Subcutaneous adipose tissue (tissue), 4 donors: ENCODE data around the gene SLC5A12. TPM values are rescaled to one million over a fixed set of nuclear protein-coding genes. Genes with fewer than 3 reads are reported as not detected.

Experiments used
- CTCF ChIP-seq: fragments of 450-650 bp; IDR thresholded peaks from one replicate; pipeline ENCODE4 v1.5.1; 2016; ENCODE audit warnings: low read depth, mild to moderate bottlenecking, control low read depth, antibody characterized with exemption, moderate library complexity
- total RNA-seq, 4 donors: library from RNA; depleted of rRNA; stranded (reverse); fragments of >200 nt; gene quantifications; one replicate each; pipeline ENCODE4 v1.1.0, GENCODE V29; 2016

The SLC5A12 gene
- total RNA-seq, 4 donors from 2014 or later, result not detected

GRCh38 chr11:26719998-26720397, 1.9 kb downstream of the SLC5A12 start:
- TF ChIP-seq CTCF, result no peak

GRCh38 chr11:26719289-26719973, 2.4 kb downstream of the SLC5A12 start:
- TF ChIP-seq CTCF, result no peak

- no peak for TF ChIP-seq CTCF
Observed at GRCh38 chr11:26717771-26718170, 4.1 kb downstream of the SLC5A12 start.

- no peak for TF ChIP-seq CTCF
Observed at GRCh38 chr11:26715133-26715532, 6.7 kb downstream of the SLC5A12 start.

- no peak for TF ChIP-seq CTCF
Observed at GRCh38 chr11:26712497-26712896, 9.4 kb downstream of the SLC5A12 start.

- TF ChIP-seq CTCF, result no peak
Observed at GRCh38 chr11:26710489-26710888, 11.4 kb downstream of the SLC5A12 start.

- TF ChIP-seq CTCF, result no peak
Observed at GRCh38 chr11:26708736-26709456, 13.0 kb downstream of the SLC5A12 start.
